H54 (cell line): ENCODE measurements around the gene LTB4R.
"Not testable (repeated sequence)": the region's sequence is repeated elsewhere in the genome, so short reads cannot be mapped to it uniquely, and the experiment has no call there.

Experiments
- DNase-seq: peaks from one replicate; pipeline ENCODE4 v3.0.0; 2011; ENCODE audit warnings: low spot score, mixed read lengths; ENCODE audit not compliant: insufficient read length
- FAIRE-seq: peaks from 3 replicates; lab custom pipeline; 2011; peaks lifted over from hg19 to GRCh38; lab: Jason Lieb, UNC
- POLR2A ChIP-seq: IDR thresholded peaks from 2 replicates; pipeline ENCODE4 v1.6.1; 2011; ENCODE audit warnings: low read depth, mild to moderate bottlenecking, low read length

Gene LTB4R

DNA sequence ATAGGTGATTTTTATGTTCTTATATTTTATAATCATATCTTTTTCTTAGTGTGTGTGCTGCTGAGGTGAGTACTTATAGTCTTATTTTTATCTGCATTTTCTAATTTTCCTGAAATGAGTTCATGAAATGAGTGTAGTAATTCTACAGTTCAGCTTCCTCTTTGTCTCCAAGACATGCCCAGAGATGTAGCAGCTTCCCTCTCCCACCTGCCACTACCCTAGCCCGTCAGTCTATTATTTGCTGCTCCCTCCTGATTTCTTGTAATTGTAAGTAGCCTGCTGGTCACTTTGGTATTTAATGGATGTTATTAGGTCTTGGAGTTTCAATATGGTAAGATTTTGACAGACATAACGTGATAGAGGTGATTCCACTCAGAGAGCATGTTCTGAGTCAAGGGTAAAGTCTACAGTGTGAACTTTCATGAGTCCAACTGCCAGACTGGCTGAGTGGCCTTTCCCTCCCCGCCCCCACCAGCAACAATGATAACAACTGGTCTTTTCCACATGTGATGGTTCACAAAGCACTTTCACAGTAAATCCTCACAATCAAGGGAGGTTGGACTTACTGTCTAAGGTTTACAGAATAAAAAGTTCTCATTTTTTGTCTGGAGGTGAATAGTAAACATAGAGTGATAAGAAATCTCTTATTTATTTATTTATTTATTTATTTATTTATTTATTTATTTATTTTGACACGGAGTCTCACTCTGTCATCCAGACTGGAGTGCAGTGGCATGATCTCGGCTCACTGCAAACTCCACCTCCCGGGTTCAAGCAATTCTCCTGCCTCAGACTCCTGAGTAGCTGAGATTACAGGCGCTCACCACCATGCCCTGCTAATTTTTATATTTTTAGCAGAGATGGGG lies 32.7 kb downstream of the LTB4R start:
- DNase-seq = no peak
- no peak for TF ChIP-seq POLR2A
- no peak for FAIRE-seq

DNA sequence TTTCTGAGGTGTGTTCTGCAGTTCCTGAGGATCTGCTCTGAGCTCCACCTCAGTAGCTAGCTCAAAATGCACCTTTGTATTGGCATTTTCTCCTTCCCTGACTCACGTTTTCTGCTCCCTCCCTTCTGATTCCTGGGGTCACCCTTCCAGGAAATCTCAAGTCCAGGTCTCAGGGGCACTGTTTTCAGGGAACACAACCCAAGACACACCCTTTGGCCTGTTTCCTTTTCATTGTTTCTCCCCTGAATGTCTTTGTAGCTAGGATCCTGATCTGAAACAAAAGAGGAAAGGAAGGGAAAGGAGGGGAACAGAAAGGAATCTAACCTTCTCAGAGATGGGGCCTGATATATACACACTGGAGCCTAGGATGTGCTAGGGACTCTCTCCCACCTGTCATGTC lies 35.8 kb downstream of the LTB4R start:
- DNase-seq (no peak), FAIRE-seq (no peak)
- TF ChIP-seq POLR2A = no peak

DNA sequence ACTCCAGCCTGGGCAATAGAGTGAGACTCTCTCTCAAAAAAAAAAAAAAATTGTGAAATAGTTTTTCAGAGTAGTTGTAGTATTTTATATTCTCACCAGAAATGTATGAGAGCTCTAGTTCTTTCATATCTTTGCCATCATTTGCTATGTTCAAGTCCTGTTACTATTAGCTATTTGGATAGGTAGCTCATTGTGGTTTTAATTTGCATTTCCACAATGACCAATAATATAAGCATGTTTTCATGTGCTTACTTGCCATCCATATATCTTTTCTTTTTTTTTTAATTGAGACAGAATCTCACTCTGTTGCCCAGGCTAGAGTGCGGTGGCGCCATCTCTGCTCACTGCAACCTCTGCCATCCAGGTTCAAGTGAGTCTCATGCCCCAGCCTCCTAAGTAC lies 36.9 kb downstream of the LTB4R start:
- no peak for TF ChIP-seq POLR2A
- DNase-seq (no peak), FAIRE-seq (no peak)

DNA sequence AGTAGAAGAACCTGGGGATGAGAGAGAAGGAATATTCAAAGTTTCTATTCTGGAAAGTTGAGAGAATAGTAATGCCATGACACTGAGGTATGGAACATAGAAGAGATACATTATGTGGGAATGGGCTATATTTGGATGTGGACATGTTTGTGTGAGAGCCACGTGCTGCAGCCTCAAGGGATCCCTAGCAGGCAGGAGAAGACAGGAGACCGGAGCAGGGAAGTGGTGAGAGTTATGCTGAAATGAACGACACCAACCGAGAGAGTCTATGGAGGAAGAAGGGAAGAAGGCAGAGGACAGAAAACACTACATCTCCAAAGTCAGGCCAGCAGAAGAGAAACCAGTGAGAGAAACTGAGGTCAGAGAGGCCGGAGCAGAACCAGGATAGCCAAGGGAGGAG lies 38.4 kb downstream of the LTB4R start:
- DNase-seq (no peak), FAIRE-seq (no peak)

DNA sequence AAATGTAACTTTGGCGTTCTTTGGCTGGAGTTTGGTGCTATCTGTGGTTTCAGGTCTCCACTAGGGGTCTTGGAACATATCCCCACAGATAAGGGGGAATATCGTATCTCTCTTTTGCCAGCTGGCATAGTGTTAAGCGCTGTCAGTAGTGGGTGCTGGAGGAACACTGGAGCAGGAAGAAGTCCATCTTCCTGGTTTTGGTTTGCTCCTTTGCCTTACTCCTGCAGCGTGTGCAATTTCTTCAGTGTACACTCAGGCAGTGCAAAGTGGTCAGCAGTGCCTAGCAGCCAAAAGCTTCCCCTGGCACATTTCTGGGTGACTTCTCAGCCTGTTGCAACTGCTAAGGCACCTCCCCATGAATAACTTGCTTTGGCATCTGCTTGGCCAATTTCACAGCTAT lies 40.2 kb downstream of the LTB4R start:
- no peak for FAIRE-seq

More for the DNA sequence above, 38.4 kb downstream of the LTB4R start:
- TF ChIP-seq POLR2A = no peak

DNA sequence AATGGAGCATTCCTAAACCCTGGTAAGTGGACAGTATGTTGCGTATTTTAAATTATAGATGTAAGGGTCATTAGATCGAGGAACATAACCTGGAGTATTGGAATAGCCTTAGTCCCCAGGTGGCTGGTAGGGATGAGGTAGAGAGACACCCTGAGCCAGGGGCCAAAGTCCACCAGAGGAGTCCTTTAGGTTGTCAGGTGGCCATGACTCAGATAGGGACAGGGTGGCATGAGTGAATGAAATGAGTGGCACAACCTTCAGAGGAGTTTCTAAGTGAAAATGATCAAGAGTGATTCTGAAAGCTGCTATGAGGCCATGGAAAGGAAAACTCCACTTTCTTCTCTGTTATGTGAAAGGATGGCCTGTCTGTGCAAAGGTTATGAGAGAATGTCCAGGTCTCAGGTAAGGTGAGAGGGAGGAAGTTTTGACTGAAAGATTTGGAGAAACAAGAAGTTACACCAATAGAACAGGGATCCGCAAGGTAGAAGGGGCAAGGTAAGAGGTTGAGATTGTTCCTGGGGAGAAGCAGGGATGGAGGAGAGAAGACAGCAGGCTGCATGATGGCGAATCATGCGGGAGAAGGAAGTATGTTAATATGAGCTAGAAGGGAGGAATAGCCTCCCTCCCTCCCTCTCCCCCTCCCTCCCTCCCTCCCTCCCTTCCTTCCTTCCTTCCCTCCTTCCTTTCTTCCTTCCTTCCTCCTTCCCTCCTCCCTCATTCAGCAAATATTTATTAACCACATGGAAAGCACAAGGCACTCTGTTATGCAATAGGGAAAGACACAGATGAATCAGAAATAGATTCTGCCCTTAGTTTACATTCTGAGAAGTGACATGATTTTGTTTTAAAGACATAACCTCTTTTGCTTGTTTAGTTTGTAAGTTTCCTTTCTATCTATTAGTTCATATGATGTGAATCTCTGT lies 42.5 kb downstream of the LTB4R start:
- TF ChIP-seq POLR2A = no peak
- DNase-seq = no peak
- no peak for FAIRE-seq

More for the DNA sequence above, 40.2 kb downstream of the LTB4R start:
- no peak for DNase-seq
- TF ChIP-seq POLR2A = no peak

DNA sequence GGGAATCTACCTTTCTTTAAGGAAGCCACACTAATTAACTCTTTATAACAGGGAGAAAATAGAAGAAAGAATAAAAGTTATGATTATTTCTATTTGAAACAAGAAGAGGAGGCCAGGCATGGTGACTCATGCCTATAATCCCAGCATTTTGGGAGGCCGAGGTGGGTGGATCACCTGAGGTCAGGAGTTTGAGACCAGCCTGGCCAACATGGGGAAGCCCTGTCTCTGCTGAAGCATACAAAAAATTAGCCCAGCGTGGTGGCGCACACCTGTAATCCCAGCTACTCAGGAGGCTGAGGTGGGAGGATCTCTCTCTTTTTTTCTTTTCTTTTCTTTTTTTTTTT lies 43.2 kb downstream of the LTB4R start:
- not testable (repeated sequence) for FAIRE-seq, DNase-seq

DNA sequence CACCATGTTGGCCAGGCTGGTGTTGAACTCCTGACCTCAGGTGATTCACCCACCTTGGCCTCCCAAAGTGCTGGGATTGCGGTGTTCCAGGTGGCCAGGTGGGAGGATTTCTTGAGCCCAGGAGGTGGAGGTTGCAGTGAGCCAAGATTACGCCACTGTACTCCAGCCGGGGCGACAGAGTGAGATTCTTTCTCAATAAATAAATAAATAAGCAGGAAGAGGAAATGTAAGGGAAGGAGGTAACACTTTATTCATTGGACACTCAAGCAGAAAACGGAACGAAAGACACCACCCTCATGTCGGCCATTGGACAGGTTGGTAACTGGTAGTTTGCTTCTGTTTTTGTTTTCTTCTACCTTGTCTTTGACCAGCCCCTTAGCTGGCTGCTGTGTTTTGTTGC lies 43.7 kb downstream of the LTB4R start:
- no peak for FAIRE-seq
- TF ChIP-seq POLR2A = no peak

DNA sequence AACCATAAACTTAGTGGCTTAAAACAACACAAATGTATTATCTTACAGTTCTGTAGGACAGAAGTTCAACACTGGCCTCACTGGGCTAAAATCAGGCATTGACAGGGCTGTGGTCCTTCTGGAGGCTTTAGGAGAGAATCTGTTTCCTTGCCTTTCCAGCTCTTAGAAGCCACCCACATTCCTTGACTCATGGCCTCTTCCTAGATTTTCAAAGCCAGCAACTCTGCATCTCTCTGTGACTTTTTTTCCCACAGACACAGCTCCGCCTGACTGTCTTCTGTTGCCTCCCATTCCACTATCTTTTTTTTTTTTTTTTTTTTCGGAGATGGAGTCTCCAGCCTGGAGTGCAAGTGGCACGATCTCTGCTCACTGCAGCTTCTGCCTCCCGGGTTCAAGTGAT lies 44.9 kb downstream of the LTB4R start:
- DNase-seq (no peak), FAIRE-seq (no peak)
- TF ChIP-seq POLR2A = no peak

More for the DNA sequence above, 43.7 kb downstream of the LTB4R start:
- no peak for DNase-seq

DNA sequence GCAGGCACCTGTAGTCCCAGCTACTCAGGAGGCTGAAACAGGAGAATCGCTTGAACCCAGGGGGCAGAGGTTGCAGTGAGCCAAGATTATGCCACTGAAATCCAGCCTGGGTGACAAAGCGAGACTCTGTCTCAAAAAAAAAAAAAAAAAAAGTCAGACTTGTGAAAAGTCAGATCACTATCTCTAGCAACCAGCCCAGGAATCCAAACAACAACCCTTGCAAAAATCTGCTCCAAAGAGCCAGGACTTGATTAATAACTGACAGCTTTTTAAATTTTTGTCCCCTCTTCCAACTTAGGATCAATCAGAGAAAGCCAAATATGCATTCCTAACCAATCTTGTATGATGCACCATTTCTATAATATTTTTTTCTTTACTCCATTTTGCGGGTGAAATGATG lies 49.0 kb downstream of the LTB4R start:
- TF ChIP-seq POLR2A = no peak
- FAIRE-seq = no peak
- DNase-seq = no peak

DNA sequence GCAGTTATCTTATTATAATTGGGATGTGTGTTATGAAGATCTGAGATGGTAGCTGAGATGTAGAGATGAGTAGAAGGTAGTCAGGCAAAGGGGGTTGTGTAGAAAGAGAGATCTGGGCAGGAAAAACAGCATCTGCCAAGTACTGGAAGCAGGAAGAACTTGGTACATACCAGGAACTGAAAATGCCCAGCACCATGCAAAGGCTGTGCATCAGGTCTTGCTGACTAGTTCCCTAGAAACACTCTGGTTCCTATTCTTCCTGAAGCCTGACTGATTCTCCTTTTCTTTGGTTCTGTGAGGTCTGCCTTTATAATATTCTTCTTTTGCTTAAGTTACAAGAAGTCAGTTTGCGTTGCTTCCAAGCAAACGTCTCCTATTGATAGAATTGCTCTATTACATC lies 50.0 kb downstream of the LTB4R start:
- no peak for FAIRE-seq
- no peak for TF ChIP-seq POLR2A
- DNase-seq = no peak

DNA sequence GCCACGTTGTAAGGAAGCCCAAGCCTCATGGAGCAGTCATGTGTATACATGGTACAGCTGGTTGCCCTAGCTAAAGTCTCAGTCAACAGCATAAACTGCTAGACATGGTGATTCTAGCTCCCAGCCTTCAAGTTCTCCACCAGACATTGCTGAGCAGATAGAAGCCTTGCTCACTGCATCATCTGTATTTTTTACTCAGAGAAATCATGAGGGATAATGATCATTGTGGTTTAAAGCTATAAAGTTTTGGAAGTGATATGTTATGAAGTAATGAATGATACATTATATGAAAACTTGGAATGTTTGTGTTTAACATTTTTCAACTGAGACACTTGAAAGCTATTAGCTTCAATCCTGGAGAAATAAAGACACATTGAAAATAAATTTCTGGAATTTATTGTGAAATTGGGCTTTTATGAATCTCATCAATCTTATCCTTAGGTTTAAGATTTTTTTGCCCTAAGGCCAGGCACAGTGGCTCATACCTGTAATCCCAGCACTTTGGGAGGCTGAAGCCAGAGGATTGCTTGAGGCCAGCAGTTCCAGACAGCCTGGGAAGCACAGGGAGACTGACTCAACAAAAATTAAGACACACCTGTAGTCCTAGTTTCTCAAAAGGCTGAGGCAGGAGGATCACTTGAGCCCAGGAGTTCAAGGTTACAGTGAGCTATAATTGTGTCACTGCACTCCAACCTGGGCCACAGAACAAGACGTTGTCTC lies 51.1 kb downstream of the LTB4R start:
- TF ChIP-seq POLR2A = no peak
- DNase-seq (no peak), FAIRE-seq (no peak)

DNA sequence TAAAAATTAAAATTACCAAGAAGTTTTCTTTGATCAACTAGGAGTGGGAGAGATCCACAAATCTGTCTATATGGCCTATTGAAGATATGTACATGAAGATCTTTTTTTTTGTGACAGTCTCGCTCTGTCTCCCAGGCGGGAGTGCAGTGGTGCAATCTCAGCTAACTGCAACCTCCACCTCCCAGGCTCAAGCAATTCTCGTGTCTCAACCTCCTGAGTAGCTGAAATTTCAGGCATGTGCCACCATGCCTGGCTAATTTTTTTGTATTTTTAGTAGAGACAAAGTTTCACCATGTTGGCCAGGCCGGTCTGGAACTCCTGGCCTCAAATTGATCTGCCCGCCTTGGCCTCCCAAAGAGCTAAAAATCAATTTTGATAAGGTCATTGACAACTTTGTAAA lies 52.1 kb downstream of the LTB4R start:
- FAIRE-seq = no peak
- TF ChIP-seq POLR2A = no peak
- no peak for DNase-seq

DNA sequence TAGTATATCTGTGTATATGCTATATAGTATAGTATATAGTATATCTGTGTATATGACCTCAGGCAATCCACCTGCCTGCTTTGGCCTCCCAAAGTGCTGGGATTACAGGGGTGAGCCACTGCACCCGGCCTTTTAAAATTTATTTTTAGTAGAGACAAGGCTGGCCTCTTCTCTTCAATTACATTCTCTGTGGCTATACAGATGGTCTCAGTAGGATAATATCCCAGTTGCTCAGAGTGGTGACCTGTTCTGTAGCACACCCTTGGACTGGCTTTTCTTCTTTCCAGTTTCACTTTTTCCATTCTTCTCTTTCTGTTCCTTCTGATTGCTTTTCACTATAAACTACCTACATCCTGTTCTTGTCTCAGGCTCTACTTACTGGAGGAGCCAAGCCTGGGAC lies 53.5 kb downstream of the LTB4R start:
- FAIRE-seq = no peak
- TF ChIP-seq POLR2A = no peak
- no peak for DNase-seq
